Skeletal muscle tissue (tissue), 4 donors: ENCODE results near the gene ZFYVE21. TPM values are rescaled to one million over a fixed set of nuclear protein-coding genes. Genes with fewer than 3 reads are reported as not detected.

Source experiments
- H3K27ac ChIP-seq: one replicate; pipeline ENCODE4 v1.7.0; 2013; ENCODE audit warnings: mild to moderate bottlenecking, low read depth, low read length, inconsistent platforms
- H3K27me3 ChIP-seq, 3 donors: one replicate each; pipeline ENCODE4 v1.7.0; 2013; ENCODE audit warnings: low read length in 3 of 3; ENCODE audit not compliant: control insufficient read depth in 3 of 3, insufficient read depth in 3 of 3
- H3K36me3 ChIP-seq, 3 donors: one replicate each; pipeline ENCODE4 v1.7.0; 2013; ENCODE audit warnings: low read length in 3 of 3; ENCODE audit not compliant: control insufficient read depth in 3 of 3, insufficient read depth in 3 of 3
- H3K4me1 ChIP-seq, 3 donors: one replicate each; pipeline ENCODE4 v1.7.0; 2013; ENCODE audit warnings: low read length in 3 of 3, mild to moderate bottlenecking in 3 of 3; ENCODE audit not compliant: control insufficient read depth in 3 of 3, insufficient read depth in 3 of 3
- H3K4me3 ChIP-seq, 3 donors: one replicate each; pipeline ENCODE4 v1.7.0; 2013; ENCODE audit warnings: low read length in 3 of 3
- H3K9ac ChIP-seq, 3 donors: one replicate each; pipeline ENCODE4 v1.7.0; 2013; ENCODE audit warnings: low read length in 3 of 3, mild to moderate bottlenecking in 3 of 3, moderate library complexity in 2 of 3, low read depth in 1 of 3
- H3K9me3 ChIP-seq, 3 donors: one replicate each; pipeline ENCODE4 v1.7.0; 2013; ENCODE audit warnings: low read length in 3 of 3; ENCODE audit not compliant: control insufficient read depth in 3 of 3
- total RNA-seq: library from RNA; depleted of rRNA; stranded (reverse); fragments of >200 nt; gene quantifications from one replicate; pipeline ENCODE4 v1.2.3, GENCODE V29; 2014
- donor health status: Osteomylitis.

ZFYVE21 gene
- total RNA-seq, 1 donor from 2014 or later: 31.3 TPM

- H3K27ac ChIP-seq: no peak overlapping the region
- no peaks in the 10 kb centered on the region for H3K27me3 ChIP-seq
- H3K4me3 ChIP-seq: no peak overlapping the region
- H3K4me1 ChIP-seq: peaks cover 21 to 23% (median 21%) of the 10 kb centered on the region in 3 donors
- no peaks in the 10 kb centered on the region for H3K9me3 ChIP-seq
- H3K9ac ChIP-seq: no peak overlapping the region
- H3K36me3 ChIP-seq: peaks cover 57 to 65% (median 57%) of the 10 kb centered on the region in 3 donors
Observed at GRCh38 chr14:103683139-103683538, 32.5 kb upstream of the ZFYVE21 start.

GRCh38 chr14:103684471-103684870, 31.1 kb upstream of the ZFYVE21 start:
- Histone ChIP-seq H3K9ac (peak overlapping the region in 1 of 3 donors; percentile 51), H3K9me3 (no peaks in the 10 kb centered on the region), H3K27me3 (no peaks in the 10 kb centered on the region), H3K27ac (peak overlapping the region; percentile 46), H3K36me3 (peaks cover 48 to 64% (median 51%) of the 10 kb centered on the region in 3 donors), H3K4me3 (no peak overlapping the region), H3K4me1 (peaks cover 21 to 23% (median 21%) of the 10 kb centered on the region in 3 donors)

DNA sequence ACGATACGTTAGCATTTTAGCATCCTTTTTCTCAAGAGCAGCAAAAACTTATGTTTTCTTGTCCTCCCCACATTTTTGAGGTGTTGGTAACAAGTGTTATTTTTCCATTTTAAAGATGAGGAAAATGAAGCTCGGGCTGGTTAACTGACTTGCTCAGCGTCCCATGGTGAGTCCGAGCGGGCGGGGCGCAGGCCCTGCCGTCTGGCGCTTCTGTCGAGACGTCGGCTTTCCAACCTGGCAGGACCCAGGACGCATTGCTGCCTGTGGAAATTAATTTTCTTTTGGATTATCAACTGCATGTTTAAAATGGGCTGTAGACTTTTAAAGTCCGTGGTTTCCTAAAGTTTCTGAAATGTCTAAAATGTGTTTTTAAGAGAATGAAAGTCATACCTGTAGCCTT, 30.7 kb upstream of the ZFYVE21 start:
- Histone ChIP-seq H3K27me3 (no peaks in the 10 kb centered on the region), H3K4me3 (no peak overlapping the region), H3K36me3 (peaks cover 45 to 63% (median 49%) of the 10 kb centered on the region in 3 donors), H3K27ac (peak overlapping the region; percentile 46), H3K4me1 (peaks cover 21 to 24% (median 23%) of the 10 kb centered on the region in 3 donors), H3K9me3 (no peaks in the 10 kb centered on the region), H3K9ac (peak overlapping the region in 2 of 3 donors; percentile 34 to 43)

DNA sequence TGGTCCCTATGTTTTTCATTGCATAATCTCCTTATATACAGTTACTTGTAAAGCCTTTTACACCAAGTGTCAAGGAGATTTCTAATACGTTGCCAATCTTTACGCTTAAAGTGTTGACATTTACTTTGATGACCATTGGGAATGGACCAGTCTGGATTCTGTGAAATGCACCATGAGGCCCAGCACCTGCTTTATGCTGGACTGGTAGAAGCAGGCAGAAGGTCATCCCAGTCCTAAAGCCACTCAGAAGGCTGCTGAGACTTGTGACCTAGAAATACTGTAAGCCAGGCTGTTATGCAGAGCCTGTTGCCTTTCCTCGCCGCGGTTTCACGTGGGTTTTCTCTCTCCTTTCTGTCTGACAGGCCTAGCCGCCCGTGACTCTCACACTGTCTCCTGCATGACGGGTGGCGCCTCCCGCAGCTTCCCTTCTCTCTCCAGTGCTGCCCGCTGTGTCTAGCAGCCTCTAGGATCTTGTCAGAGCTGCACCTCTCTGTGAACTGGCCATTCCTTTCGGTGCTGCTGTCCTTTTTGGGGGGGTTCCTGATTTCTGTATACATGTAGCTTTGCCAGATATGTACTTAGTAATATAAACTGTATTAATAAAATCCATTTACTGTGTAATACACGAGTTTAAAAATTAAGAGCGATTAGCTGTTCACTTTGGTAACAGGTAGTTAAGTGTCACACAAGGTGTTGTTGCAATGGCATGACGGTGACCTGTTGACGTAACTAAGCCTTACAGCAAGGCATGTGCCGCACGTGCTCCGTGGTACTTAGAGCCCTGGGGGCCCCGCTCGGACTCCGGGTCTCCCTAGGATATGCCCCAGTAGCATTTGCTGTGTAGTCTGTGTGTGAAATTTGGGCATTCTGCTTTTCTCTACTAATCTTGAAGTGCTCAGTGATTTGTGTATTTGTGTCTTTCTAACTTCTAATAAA, 30.1 kb upstream of the ZFYVE21 start:
- Histone ChIP-seq H3K27ac (peak overlapping the region; percentile 46), H3K9ac (peak overlapping the region in 1 of 3 donors; percentile 43), H3K27me3 (no peaks in the 10 kb centered on the region), H3K4me3 (no peak overlapping the region), H3K36me3 (peaks cover 41 to 65% (median 49%) of the 10 kb centered on the region in 3 donors), H3K4me1 (peaks cover 21 to 24% (median 23%) of the 10 kb centered on the region in 3 donors), H3K9me3 (no peaks in the 10 kb centered on the region)

- H3K27me3 ChIP-seq: no peaks in the 10 kb centered on the region
- H3K27ac ChIP-seq: no peak overlapping the region
- no peak overlapping the region for H3K9ac ChIP-seq
- peaks cover 33 to 59% (median 41%) of the 10 kb centered on the region in 3 donors for H3K36me3 ChIP-seq
- H3K4me3 ChIP-seq: no peak overlapping the region
- H3K9me3 ChIP-seq: no peaks in the 10 kb centered on the region
- H3K4me1 ChIP-seq: peaks cover 21 to 24% (median 24%) of the 10 kb centered on the region in 3 donors
Observed at GRCh38 chr14:103686831-103687485, 28.7 kb upstream of the ZFYVE21 start.

- Histone ChIP-seq H3K27me3 (no peaks in the 10 kb centered on the region), H3K9ac (no peak overlapping the region), H3K4me1 (peaks cover 26 to 30% (median 27%) of the 10 kb centered on the region in 3 donors), H3K9me3 (no peaks in the 10 kb centered on the region), H3K27ac (no peak overlapping the region), H3K36me3 (peaks cover 36 to 60% (median 47%) of the 10 kb centered on the region in 3 donors), H3K4me3 (no peak overlapping the region)
Observed at GRCh38 chr14:103687712-103688111, 27.9 kb upstream of the ZFYVE21 start.

DNA sequence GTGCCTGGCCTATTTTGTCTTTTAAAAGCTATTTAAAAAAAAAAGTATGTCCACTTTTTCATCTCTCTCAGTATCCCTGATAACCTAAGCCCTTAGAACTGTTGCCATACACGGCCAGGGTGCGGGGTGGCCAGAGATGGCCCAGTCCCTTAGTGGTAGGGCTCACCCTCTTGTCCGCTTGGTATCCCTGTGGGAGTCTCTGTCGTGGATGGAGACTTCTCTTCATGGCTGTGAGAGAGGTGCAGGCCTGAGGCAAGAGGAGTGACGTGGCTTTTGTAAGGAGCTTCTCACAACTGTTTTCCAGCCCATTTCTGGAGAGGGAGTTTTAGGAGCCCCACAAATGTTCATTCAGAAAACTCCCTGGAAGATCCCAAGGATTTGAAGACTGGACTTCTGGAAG, 27.2 kb upstream of the ZFYVE21 start:
- no peak overlapping the region for H3K9ac ChIP-seq
- no peak overlapping the region for H3K4me3 ChIP-seq
- peaks cover 36 to 54% (median 42%) of the 10 kb centered on the region in 3 donors for H3K36me3 ChIP-seq
- H3K27ac ChIP-seq: no peak overlapping the region
- H3K9me3 ChIP-seq: no peaks in the 10 kb centered on the region
- no peaks in the 10 kb centered on the region for H3K27me3 ChIP-seq
- peaks cover 31 to 37% (median 33%) of the 10 kb centered on the region in 3 donors for H3K4me1 ChIP-seq

- H3K4me3 ChIP-seq: no peak overlapping the region
- no peaks in the 10 kb centered on the region for H3K9me3 ChIP-seq
- H3K36me3 ChIP-seq: peaks cover 32 to 59% (median 44%) of the 10 kb centered on the region in 3 donors
- peaks cover 31 to 40% (median 32%) of the 10 kb centered on the region in 3 donors for H3K4me1 ChIP-seq
- H3K9ac ChIP-seq: no peak overlapping the region
- H3K27ac ChIP-seq: no peak overlapping the region
- H3K27me3 ChIP-seq: no peaks in the 10 kb centered on the region
Observed at GRCh38 chr14:103688906-103689902, 26.4 kb upstream of the ZFYVE21 start.

GRCh38 chr14:103690332-103690731, 25.3 kb upstream of the ZFYVE21 start:
- Histone ChIP-seq H3K4me3 (no peak overlapping the region), H3K9ac (no peak overlapping the region), H3K27ac (no peak overlapping the region), H3K36me3 (peaks cover 33 to 60% (median 45%) of the 10 kb centered on the region in 3 donors), H3K9me3 (no peaks in the 10 kb centered on the region), H3K27me3 (no peaks in the 10 kb centered on the region), H3K4me1 (peaks cover 21 to 36% (median 27%) of the 10 kb centered on the region in 3 donors)
